Measurements from ENCODE around the gene TECPR1.

TECPR1 gene

GRCh38 chr7:98213296-98213887 lies 38.6 kb downstream of the TECPR1 start:
- H3K9ac ChIP-seq (ENCODE audit: insufficient read length, low read depth): no peak overlapping the region
- no peaks in the 10 kb centered on the region for H3K9me3 ChIP-seq (ENCODE audit: insufficient read depth, low read length)
- no peak overlapping the region for H3K4me3 ChIP-seq (ENCODE audit: insufficient read length, low read depth)
- TF ChIP-seq SUZ12 (IDR thresholded peaks at IDR 0.05; ENCODE audit: extremely low read depth, insufficient read depth, insufficient read length) (no peak), ZNF274 (IDR thresholded peaks at IDR 0.05; ENCODE audit: low read depth, low read length) (no peak), YY1 (IDR thresholded peaks at IDR 0.05; ENCODE audit: insufficient read depth, insufficient read length) (no peak)
- H3K27me3 ChIP-seq (ENCODE audit: insufficient read depth, insufficient read length): no peaks in the 10 kb centered on the region
- H3K4me1 ChIP-seq (ENCODE audit: insufficient read depth, insufficient read length): peaks cover 3% of the 10 kb centered on the region
- H3K36me3 ChIP-seq (ENCODE audit: insufficient read depth, insufficient read length, low read length): no peaks in the 10 kb centered on the region
- no peak for DNase-seq (ENCODE audit: low read depth, low spot score)

- Histone ChIP-seq H3K4me3 (ENCODE audit: insufficient read length, low read depth) (no peak overlapping the region), H3K27me3 (ENCODE audit: insufficient read depth, insufficient read length) (no peaks in the 10 kb centered on the region), H3K9me3 (ENCODE audit: insufficient read depth, low read length) (no peaks in the 10 kb centered on the region), H3K36me3 (ENCODE audit: insufficient read depth, insufficient read length, low read length) (no peaks in the 10 kb centered on the region), H3K4me1 (ENCODE audit: insufficient read depth, insufficient read length) (peaks cover 3% of the 10 kb centered on the region), H3K9ac (ENCODE audit: insufficient read length, low read depth) (no peak overlapping the region)
- no peak for TF ChIP-seq ZNF274 (IDR thresholded peaks at IDR 0.05; ENCODE audit: low read depth, low read length)
- TF ChIP-seq SUZ12 (IDR thresholded peaks at IDR 0.05; ENCODE audit: extremely low read depth, insufficient read depth, insufficient read length): no peak
- no peak for TF ChIP-seq YY1 (IDR thresholded peaks at IDR 0.05; ENCODE audit: insufficient read depth, insufficient read length)
- no peak for DNase-seq (ENCODE audit: low read depth, low spot score)
Observed at GRCh38 chr7:98212532-98213041, 39.4 kb downstream of the TECPR1 start.

GRCh38 chr7:98211676-98212531 lies 40.1 kb downstream of the TECPR1 start:
- Histone ChIP-seq H3K27me3 (ENCODE audit: insufficient read depth, insufficient read length) (no peaks in the 10 kb centered on the region), H3K4me3 (ENCODE audit: insufficient read length, low read depth) (peak overlapping the region; percentile 18), H3K4me1 (ENCODE audit: insufficient read depth, insufficient read length) (peaks cover 3% of the 10 kb centered on the region), H3K36me3 (ENCODE audit: insufficient read depth, insufficient read length, low read length) (peaks cover 5% of the 10 kb centered on the region), H3K9ac (ENCODE audit: insufficient read length, low read depth) (peak overlapping the region; percentile 61), H3K9me3 (ENCODE audit: insufficient read depth, low read length) (no peaks in the 10 kb centered on the region)
- no peak for DNase-seq (ENCODE audit: low read depth, low spot score)
- no peak for TF ChIP-seq YY1 (IDR thresholded peaks at IDR 0.05; ENCODE audit: insufficient read depth, insufficient read length)

- Histone ChIP-seq H3K36me3 (ENCODE audit: insufficient read depth, insufficient read length, low read length) (peaks cover 12% of the 10 kb centered on the region), H3K27me3 (ENCODE audit: insufficient read depth, insufficient read length) (no peaks in the 10 kb centered on the region), H3K9ac (ENCODE audit: insufficient read length, low read depth) (peak within 1 kb of the TSS; percentile 61), H3K4me3 (ENCODE audit: insufficient read length, low read depth) (peak within 1 kb of the TSS; percentile 18), H3K4me1 (ENCODE audit: insufficient read depth, insufficient read length) (peaks cover 3% of the 10 kb centered on the region), H3K9me3 (ENCODE audit: insufficient read depth, low read length) (no peaks in the 10 kb centered on the region)
- DNase-seq (ENCODE audit: low read depth, low spot score): no peak
- TF ChIP-seq SUZ12 (IDR thresholded peaks at IDR 0.05; ENCODE audit: extremely low read depth, insufficient read depth, insufficient read length) (no peak), ZNF274 (IDR thresholded peaks at IDR 0.05; ENCODE audit: low read depth, low read length) (no peak), YY1 (IDR thresholded peaks at IDR 0.05; ENCODE audit: insufficient read depth, insufficient read length) (no peak)
Observed at GRCh38 chr7:98211221-98211675, 40.8 kb downstream of the TECPR1 start, which contains the start of gene BHLHA15. Gene BHLHA15, plus strand, starts transcription at chr7:98211439. Its CDS starts 871 bp downstream, at chr7:98212310.

GRCh38 chr7:98210513-98211220 lies 41.4 kb downstream of the TECPR1 start:
- no peak for DNase-seq (ENCODE audit: low read depth, low spot score)
- TF ChIP-seq ZNF274 (IDR thresholded peaks at IDR 0.05; ENCODE audit: low read depth, low read length) (no peak), YY1 (IDR thresholded peaks at IDR 0.05; ENCODE audit: insufficient read depth, insufficient read length) (no peak)

GRCh38 chr7:98209166-98209920 lies 42.7 kb downstream of the TECPR1 start:
- H3K27me3 ChIP-seq (ENCODE audit: insufficient read depth, insufficient read length): no peaks in the 10 kb centered on the region
- H3K4me1 ChIP-seq (ENCODE audit: insufficient read depth, insufficient read length): peaks cover 3% of the 10 kb centered on the region
- H3K36me3 ChIP-seq (ENCODE audit: insufficient read depth, insufficient read length, low read length): peaks cover 24% of the 10 kb centered on the region
- no peaks in the 10 kb centered on the region for H3K9me3 ChIP-seq (ENCODE audit: insufficient read depth, low read length)
- no peak for TF ChIP-seq SUZ12 (IDR thresholded peaks at IDR 0.05; ENCODE audit: extremely low read depth, insufficient read depth, insufficient read length)
- no peak for TF ChIP-seq YY1 (IDR thresholded peaks at IDR 0.05; ENCODE audit: insufficient read depth, insufficient read length)
- TF ChIP-seq ZNF274 (IDR thresholded peaks at IDR 0.05; ENCODE audit: low read depth, low read length): no peak
- no peak for DNase-seq (ENCODE audit: low read depth, low spot score)
- H3K4me3 ChIP-seq (ENCODE audit: insufficient read length, low read depth): no peak overlapping the region
- no peak overlapping the region for H3K9ac ChIP-seq (ENCODE audit: insufficient read length, low read depth)

More at GRCh38 chr7:98210513-98211220, 41.4 kb downstream of the TECPR1 start:
- Histone ChIP-seq H3K36me3 (ENCODE audit: insufficient read depth, insufficient read length, low read length) (peaks cover 17% of the 10 kb centered on the region), H3K4me1 (ENCODE audit: insufficient read depth, insufficient read length) (peaks cover 3% of the 10 kb centered on the region), H3K27me3 (ENCODE audit: insufficient read depth, insufficient read length) (no peaks in the 10 kb centered on the region), H3K9me3 (ENCODE audit: insufficient read depth, low read length) (no peaks in the 10 kb centered on the region), H3K4me3 (ENCODE audit: insufficient read length, low read depth) (peak overlapping the region; percentile 4), H3K9ac (ENCODE audit: insufficient read length, low read depth) (no peak overlapping the region)

All from NT2/D1 (cell line).